Motor neuron (in vitro differentiated cells): Measurements from ENCODE around the gene ARID5A. TPM values are rescaled to one million over a fixed set of nuclear protein-coding genes. Genes with fewer than 3 reads are reported as not detected.

Experiments used
- ATAC-seq, 8 experiments: fragments of 200-7000 bp; cut with Tn5 transposase; replicated peaks in 6 of 8; 2 replicates each; pipeline ENCODE4 v1.8.0; 2021; ENCODE audit warnings: mild to moderate bottlenecking in 8 of 8, moderate library complexity in 8 of 8
- H3K27ac ChIP-seq, 2 donors: fragments of 250-450 bp; sonication (Bioruptor Pico); 2 replicates each; pipeline ENCODE4 v1.9.0; 2021; ENCODE audit warnings: antibody characterized with exemption in 2 of 2, mild to moderate bottlenecking in 2 of 2, moderate library complexity in 1 of 2
- H3K4me1 ChIP-seq, 2 donors: fragments of 250-450 bp; sonication (Bioruptor Pico); replicated peaks in 1 of 2; 2 replicates each; pipeline ENCODE4 v1.6.1; 2021; ENCODE audit warnings: antibody characterized with exemption in 2 of 2, mild to moderate bottlenecking in 2 of 2, moderate library complexity in 1 of 2
- H3K4me3 ChIP-seq, 5 donors: fragments of 250-450 bp; sonication (Bioruptor Pico); 2 replicates each; pipeline ENCODE4 v1.9.0; 2021; ENCODE audit warnings: antibody characterized with exemption in 5 of 5, mild to moderate bottlenecking in 5 of 5, moderate library complexity in 4 of 5
- WGBS, 10 experiments: fragments of 450-650 bp; shearing (Covaris generic); methylation state at CpG; one replicate each; pipeline ENCODE4 v1.0.0; 2022; 5-methylcytosine and 5-hydroxymethylcytosine counted together
- in situ Hi-C, 9 experiments: fragments of 400-800 bp; cut with MboI; loops; one replicate each; pipeline ENCODE4 v1.15.0; 2021; ENCODE audit warnings: low sequenced_read_pairs in 9 of 9, low pct_unique_long_range_greater_than_20kb in 2 of 9; ENCODE audit not compliant: unreplicated experiment in 9 of 9
- total RNA-seq, 8 experiments: library from RNA; unstranded; fragments of 300-600 nt; gene quantifications; 2 replicates each; pipeline versions ENCODE4 v1.2.3 to v1.2.4, GENCODE V29; 2022

Gene ARID5A
- total RNA-seq, 8 experiments from 2014 or later: 1.5 to 24.0 (median 3.0) TPM

DNA sequence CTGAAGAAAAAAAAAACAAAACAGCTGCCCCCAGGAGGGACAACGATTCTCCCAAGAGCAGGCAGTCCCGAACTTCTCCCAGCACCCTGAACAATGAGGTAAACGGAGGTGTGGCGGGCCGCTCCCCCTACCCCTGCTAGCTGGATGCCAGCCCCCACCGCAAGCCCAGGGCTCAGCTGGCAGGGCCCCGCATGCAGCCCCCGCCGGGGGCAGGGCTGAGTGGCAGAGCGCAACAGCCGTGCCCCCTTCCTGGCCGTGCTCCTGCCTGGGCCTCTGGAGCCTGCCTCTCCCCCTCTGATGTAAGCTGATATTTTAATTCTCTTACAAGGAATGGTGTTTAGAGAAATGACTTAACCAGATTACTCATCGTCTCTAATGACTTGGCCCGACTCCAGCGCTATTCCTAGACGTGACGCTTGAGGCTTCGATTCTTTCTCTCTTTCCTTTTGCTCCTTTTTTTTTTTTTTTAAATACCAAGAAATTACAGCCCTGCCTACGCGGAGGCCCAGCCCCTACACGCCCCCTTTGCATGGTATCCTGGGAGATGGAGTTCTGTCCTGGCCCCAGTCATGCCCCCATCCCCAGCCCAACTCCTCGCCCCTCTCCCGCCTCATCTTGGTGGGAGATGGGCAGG is 4.6 kb upstream of the ARID5A start:
- Histone ChIP-seq H3K4me1 (peaks cover 14 to 15% of the 10 kb centered on the region in 2 donors), H3K4me3 (peak overlapping the region in 3 of 5 donors; percentile 9 to 21 (median 9))
- in situ Hi-C loops: no loop called here

DNA sequence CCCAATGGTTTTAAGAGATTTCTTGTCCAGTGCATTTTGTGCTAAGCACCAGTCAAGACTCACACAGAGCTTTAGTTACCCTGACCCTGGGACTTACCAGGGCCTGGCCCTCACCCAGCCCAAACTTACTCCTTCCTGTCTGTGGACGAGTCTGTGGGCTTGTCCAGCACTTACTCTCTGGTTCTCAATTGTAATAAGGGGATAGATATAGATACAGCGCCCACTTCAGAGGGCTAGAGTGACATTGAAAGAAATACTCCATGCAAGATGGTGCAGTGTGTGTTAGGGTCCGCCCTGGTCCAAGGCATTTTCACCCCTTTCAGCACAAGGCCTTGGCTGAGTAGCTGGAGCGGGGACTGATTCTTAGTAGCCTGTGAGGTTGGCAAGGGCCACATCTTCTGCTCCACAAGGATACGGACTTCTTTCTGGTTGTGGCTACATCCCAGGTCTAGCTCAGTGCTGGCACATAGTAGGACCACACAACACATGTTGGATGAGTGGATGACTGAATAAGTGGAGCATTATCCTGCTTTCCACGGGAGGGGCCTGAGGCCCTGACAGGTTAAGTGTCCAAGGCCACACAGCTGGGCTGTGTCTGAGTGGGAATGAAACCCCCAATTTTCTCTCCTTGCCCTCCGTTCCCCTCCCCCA is 3.8 kb upstream of the ARID5A start:
- no peak overlapping the region for H3K4me3 ChIP-seq

More for the DNA sequence above, 4.6 kb upstream of the ARID5A start:
- WGBS, 10 experiments: 0 to 19% (median 0%) methylated on average over 2 to 8 of the region's 23 CpGs; no CpG with 5 or more reads in 6 of the 10 experiments
- ATAC-seq: peak; percentile 63 to 83 (median 80)
- peak overlapping the region; percentile 66 to 70 for H3K27ac ChIP-seq

DNA sequence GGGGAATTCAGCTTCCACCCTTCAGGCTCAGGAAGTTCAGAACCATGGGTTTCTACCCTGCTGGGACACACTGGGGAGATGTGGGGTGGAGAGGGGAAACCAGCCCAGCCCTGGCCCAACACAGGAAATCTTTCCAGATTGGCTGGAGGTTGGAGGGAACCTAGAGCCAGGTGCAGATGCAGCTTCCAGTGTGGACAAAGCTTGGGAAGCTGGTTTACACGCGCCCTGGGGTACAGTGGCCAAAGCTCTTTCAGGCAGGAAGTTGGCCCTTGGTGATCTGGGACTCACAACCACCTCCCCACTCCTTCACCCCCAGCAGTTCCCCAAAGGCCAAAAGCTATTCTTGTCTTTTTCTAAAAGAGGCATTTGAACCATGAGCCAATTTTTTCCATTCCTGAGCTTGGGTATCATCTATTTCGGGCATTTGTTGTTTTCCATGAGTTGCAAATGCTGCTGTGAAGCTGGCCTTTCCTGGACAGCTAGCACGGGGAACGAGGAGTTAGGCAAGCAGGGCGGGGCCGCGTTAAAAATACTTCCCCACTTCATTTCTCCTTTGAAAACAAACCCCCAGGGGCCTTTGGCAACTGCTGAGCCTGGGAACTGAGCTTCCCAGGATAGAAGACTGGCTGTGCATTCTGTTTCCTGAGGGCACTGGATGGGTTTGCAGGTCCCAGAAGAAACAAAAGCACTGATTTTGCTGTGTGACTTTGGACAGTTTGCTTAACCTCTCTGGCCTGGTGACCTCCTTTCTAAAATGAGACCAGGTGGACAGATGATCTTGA is 3.1 kb upstream of the ARID5A start:
- 0 to 79% (median 40%) methylated on average over 1 to 6 of the region's 8 CpGs; no CpG with 5 or more reads in 1 of the 10 experiments for WGBS, 10 experiments
- no peak overlapping the region for H3K27ac ChIP-seq
- H3K4me3 ChIP-seq: no peak overlapping the region
- peak in 3 of 8 experiments; percentile 17 to 39 (median 25) for ATAC-seq
- in situ Hi-C loops: no loop called here
- peaks cover 12% of the 10 kb centered on the region in 2 donors for H3K4me1 ChIP-seq

More for the DNA sequence above, 3.8 kb upstream of the ARID5A start:
- WGBS, 10 experiments: 67 to 100% (median 96%) methylated on average over 1 to 6 of the region's 7 CpGs; no CpG with 5 or more reads in 4 of the 10 experiments
- ATAC-seq: no peak
- peaks cover 10 to 14% of the 10 kb centered on the region in 2 donors for H3K4me1 ChIP-seq
- in situ Hi-C loops: no loop called here
- no peak overlapping the region for H3K27ac ChIP-seq

DNA sequence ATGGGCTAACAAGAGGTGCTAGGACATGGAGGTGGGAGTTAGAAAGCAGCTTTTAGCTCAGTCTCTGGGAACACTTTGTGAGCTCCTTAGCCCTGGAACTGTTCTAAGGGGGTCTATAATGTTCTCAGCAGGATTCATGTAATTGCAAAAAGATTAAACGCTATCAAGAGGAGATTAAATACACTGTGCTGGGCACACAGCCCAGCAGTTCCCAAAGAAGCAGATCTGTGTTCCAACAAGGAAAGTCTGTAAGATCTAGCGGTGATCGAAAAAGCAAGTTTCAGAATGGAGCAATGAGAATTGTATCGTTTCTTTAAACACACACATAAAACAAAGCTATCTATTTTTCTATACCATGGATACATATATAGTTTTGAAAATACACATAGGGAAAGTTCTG is 2.4 kb upstream of the ARID5A start:
- in situ Hi-C loops: no loop called here
- ATAC-seq: no peak
- H3K27ac ChIP-seq: no peak overlapping the region
- peaks cover 12 to 16% of the 10 kb centered on the region in 2 donors for H3K4me1 ChIP-seq
- H3K4me3 ChIP-seq: no peak overlapping the region
- 12 to 93% (median 70%) methylated on average over 2 to 4 of the region's 4 CpGs; no CpG with 5 or more reads in 3 of the 10 experiments for WGBS, 10 experiments

DNA sequence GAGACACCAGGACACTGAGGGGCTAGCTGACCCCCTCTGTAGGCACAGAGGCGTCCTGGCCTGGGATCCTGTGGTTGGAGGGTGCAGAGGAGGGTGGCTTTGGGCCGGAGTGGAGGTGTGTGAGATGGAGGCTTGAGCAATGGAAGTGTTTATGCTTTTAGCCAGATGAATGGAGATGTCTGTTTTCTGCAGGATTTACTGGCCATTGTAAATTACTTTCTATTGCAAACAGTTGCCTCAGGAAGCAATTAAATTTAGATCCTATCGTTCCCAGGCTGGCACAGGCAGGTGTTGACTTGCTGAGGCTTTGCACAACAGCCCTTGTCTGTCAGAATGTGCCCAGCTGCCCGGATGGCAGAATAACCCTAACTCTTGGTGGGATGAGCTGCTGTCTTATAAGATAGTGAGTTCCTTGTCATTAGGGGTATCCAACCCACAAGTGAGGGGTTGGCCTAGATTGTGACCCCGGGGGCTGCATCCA is 1.8 kb upstream of the ARID5A start:
- ATAC-seq: no peak
- in situ Hi-C loops: no loop called here
- WGBS, 10 experiments: 32 to 100% (median 63%) methylated on average over 1 to 3 of the region's 5 CpGs; no CpG with 5 or more reads in 2 of the 10 experiments
- Histone ChIP-seq H3K4me1 (peaks cover 12 to 18% of the 10 kb centered on the region in 2 donors), H3K4me3 (no peak overlapping the region), H3K27ac (no peak overlapping the region)

DNA sequence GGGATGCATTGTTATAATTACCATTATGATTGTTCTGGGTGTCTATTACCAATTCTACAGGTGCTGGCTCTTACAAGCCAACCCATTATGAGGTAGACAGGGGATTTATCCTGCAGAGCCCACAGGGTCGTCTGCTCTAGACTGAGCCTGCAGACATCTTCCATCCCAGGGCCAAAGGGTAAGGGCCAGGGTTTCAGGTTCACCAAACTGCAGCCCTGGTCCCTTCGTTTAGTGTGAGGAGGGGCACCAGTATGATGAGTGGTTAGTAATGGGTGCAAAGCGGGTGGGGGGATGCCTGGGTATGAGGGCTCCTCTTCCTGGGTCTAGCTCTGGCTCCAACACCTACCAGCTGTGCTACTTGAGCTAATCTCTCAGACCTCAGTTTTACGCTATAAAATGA is 1.2 kb upstream of the ARID5A start:
- peaks cover 12 to 18% of the 10 kb centered on the region in 2 donors for H3K4me1 ChIP-seq
- H3K4me3 ChIP-seq: no peak overlapping the region
- no peak for ATAC-seq
- no peak overlapping the region for H3K27ac ChIP-seq
- WGBS, 10 experiments: 29 to 90% (median 80%) methylated on average over 1 to 3 of the region's 4 CpGs; no CpG with 5 or more reads in 3 of the 10 experiments
- in situ Hi-C loops: no loop called here

DNA sequence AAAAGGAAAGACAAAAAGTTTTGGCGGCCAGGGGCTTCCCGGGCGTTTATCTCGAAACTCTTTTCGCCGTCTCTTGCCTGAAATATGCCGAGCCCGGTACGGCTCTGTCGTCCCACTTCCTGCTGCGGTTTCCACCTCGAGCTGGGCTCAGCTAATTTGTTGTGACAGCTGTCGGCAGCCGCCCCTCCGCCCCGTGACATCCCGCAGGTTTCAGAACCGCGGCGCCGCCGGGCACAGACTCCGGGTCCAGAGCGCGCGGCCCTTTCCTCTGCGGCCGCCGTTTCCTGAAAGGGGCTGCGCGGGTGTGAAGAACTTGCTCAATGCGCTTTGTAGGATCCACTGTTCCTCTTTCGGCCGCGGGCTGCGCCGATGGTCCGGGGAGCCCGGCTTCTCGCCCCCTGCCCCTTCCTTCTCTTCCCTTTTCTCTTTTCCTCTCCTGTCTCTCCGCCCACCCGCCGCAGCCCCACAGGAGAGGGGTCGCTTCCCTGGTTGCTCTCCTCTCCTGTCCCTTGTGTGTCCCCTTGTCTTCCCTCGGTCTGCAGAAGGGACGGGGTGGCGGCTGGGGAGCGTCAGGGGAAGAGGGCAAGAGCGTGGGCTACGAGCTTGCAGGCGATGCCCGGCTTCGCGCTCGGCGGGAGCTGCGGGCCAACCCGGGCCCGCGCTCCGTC is 648 bp downstream of the ARID5A start:
- ATAC-seq: peak; percentile 7 to 17 (median 12)

DNA sequence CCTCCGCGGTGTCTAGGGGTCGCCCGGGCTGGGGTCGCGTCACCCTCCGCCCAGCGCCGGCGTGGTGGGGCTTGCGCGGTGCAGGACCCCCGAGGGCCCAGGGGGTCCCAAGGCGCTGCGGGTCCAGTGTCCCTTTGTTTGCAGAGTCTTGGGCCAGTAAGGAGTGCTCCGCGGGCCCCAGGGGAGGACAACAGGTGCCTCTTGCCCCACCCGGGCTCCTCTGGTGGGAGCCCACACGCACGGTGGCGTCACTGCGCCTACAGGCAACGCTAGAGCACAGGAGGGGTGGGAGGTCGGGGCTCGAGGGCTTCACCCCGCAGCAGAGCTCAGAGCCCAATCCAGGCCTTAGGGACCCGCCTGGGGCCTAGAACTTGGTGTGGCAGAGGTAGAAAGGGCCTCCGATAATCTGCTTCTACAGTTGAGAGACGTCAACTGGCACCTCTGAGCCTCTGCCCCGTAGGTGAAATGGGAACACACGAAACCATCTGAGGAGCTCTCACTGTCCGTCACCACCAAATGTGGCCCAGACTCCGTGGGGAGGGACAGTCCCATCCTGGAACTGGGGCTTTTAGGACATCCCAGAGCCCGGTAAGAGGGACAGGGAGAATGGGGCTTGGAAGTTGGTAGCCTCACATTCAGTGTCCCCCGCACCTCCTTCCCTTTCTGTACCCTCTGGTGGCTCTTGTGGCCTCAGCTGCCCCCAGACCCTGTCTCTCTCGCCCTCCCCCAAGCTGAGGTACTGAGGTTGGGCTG is 1.4 kb downstream of the ARID5A start:
- in situ Hi-C loops: no loop called here
- peak overlapping the region; percentile 53 to 77 (median 64) for H3K4me3 ChIP-seq
- ATAC-seq: peak in 4 of 8 experiments; percentile 0 to 6 (median 2)
- H3K4me1 ChIP-seq: peaks cover 2 to 11% of the 10 kb centered on the region in 2 donors
- WGBS, 10 experiments: 9 to 47% (median 25%) methylated on average over 2 to 6 of the region's 36 CpGs; no CpG with 5 or more reads in 5 of the 10 experiments
- no peak overlapping the region for H3K27ac ChIP-seq

More for the DNA sequence above, 648 bp downstream of the ARID5A start:
- H3K27ac ChIP-seq: no peak overlapping the region
- in situ Hi-C loops: no loop called here
- peak overlapping the region; percentile 53 to 77 (median 64) for H3K4me3 ChIP-seq
- H3K4me1 ChIP-seq: peaks cover 5 to 13% of the 10 kb centered on the region in 2 donors
- 0 to 2% (median 1%) methylated on average over 4 to 14 of the region's 61 CpGs; no CpG with 5 or more reads in 7 of the 10 experiments for WGBS, 10 experiments

DNA sequence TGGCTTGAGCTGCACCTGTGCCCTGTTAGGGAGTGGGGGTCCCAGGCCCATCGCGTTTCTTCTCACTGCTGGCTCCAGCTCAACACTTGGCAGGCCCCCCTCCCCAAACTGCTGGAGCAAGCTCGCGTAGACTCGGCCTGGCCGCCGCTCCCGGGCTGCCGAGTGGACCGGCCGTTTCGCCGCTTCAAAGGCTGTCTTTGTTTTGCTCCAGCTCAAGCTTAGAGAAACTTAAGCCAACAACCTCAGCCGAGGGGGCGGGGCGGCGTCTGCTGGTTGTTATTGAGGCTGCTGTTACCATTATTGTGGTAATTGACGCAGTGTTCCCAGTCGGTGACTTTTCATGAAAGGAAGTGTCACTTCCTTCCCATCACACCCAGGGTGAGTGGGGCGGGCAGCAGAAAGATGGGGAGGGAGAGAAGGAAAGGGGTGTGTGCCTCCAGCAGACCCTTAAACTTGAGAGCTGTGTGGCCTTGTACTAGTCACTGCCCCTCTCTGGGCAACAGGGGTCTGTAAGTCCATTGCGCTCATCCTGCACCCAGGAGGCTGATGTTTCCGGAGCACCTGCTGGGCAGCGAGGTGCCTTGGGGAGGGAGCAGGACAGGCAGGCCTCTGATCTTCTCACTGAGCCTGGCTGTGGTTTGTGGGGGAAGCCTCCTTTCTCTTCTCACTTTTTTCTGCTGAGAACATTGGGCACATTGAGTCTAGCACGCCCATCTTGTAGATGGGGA is 2.1 kb downstream of the ARID5A start:
- Histone ChIP-seq H3K4me3 (peak overlapping the region in 3 of 5 donors; percentile 58 to 71 (median 64)), H3K4me1 (peaks cover 2 to 11% of the 10 kb centered on the region in 2 donors), H3K27ac (no peak overlapping the region)
- WGBS, 10 experiments: 0 to 100% (median 37%) methylated on average over 2 to 3 of the region's 24 CpGs; no CpG with 5 or more reads in 7 of the 10 experiments
- in situ Hi-C loops: no loop called here
- ATAC-seq: peak in 5 of 8 experiments; percentile 2 to 20 (median 9)

DNA sequence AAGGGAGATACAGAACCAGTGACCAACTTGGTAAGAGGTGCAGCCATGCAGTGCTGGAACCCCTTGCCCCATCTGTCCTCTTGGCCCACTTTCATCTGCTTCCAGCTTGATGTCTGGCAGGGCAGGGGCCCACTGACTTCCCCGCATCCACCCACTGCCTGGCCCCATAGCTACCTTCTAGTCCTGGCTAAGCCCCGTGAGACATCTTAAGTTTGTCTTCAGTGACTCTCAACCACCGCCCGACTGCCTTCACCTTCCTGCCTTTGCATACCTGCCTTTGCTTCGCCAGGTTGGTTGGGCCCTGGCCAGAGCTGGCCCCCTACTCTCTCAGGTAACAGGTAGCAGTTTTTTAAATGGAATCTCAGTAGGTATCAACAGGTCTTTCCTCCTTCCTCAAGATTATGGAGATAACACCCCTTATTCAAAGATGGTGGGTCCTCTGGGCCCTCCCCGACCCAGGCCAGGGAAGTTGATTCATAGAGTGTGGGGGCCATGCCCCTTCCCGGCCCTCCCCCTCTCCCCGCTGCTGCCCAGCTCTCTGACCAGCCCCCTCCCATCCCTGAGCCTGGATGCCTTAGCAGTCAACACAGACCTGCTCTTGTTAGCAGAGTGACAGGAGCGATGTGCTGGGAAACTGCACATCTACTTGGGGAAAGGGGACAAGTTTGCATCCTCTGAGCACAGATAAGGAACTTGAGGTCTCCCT is 2.8 kb downstream of the ARID5A start:
- in situ Hi-C loops: no loop called here

DNA sequence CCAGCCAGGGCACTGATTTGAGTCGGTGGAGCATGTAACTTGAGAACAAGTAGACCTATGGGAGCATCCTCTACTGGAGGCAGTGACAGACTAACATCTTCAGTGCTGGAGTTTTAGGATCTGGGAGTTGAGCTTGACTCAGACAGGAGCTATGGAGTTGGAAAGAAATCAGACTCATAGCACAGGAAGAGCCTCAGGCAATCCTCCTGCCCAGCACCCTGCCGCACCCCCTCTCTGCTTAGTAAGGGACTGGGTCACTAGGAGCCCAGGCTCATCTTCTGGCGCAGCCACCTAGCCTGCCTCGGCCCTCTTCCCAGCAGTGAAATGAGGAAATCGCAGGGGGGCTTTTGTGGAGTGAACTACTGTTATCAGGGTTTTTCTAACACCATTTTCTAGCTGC is 3.6 kb downstream of the ARID5A start:
- Histone ChIP-seq H3K4me3 (no peak overlapping the region), H3K4me1 (peaks cover 2 to 11% of the 10 kb centered on the region in 2 donors), H3K27ac (no peak overlapping the region)
- peak in 2 of 8 experiments; percentile 4 to 8 for ATAC-seq
- in situ Hi-C loops: no loop called here
- 0 to 80% (median 44%) methylated on average over 1 to 4 of the region's 5 CpGs; no CpG with 5 or more reads in 3 of the 10 experiments for WGBS, 10 experiments

More for the DNA sequence above, 2.8 kb downstream of the ARID5A start:
- 50 to 100% (median 89%) methylated on average over 1 to 5 of the region's 9 CpGs; no CpG with 5 or more reads in 6 of the 10 experiments for WGBS, 10 experiments
- peaks cover 2 to 11% of the 10 kb centered on the region in 2 donors for H3K4me1 ChIP-seq
- H3K27ac ChIP-seq: no peak overlapping the region
- H3K4me3 ChIP-seq: no peak overlapping the region
- no peak for ATAC-seq
